A673 (cell line): ENCODE results near the gene DSCAML1. TPM values are rescaled to one million over a fixed set of nuclear protein-coding genes. Genes with fewer than 3 reads are reported as not detected.

Experiments
- BruUV-seq: library from RNA; stranded (reverse); fragments of 400-500 nt; replicated peaks from 2 replicates; lab custom pipeline; 2021; lab: Mats Ljungman, UMichigan
- CTCF ChIA-PET: fragments of 300-600 bp; sonication (Branson Sonifier 250); formaldehyde crosslinking; loops from one replicate; lab custom pipeline; 2022; ENCODE audit warnings: antibody characterized with exemption; lab: Charles Lee
- POLR2A ChIA-PET: fragments of 300-600 bp; sonication (Branson Sonifier 250); formaldehyde crosslinking; loops from one replicate; lab custom pipeline; 2022; ENCODE audit warnings: antibody characterized with exemption; ENCODE audit not compliant: low non-redundant PET; lab: Charles Lee
- DNase-seq: peaks from one replicate; pipeline ENCODE4 v3.0.0-alpha.2; 2015; ENCODE audit warnings: low spot score
- H3K27ac ChIP-seq: fragments of 200-600 bp; sonication (generic); 2 replicates; pipeline ENCODE4 v1.5.1; 2016; ENCODE audit warnings: mixed run types, low read depth, mild to moderate bottlenecking, mixed read lengths, antibody characterized with exemption, low read length; ENCODE audit not compliant: poor library complexity, severe bottlenecking
- H3K27me3 ChIP-seq: fragments of 200-600 bp; sonication (generic); replicated peaks from 2 replicates; pipeline ENCODE4 v1.6.1; 2017; ENCODE audit warnings: mixed run types, low read depth, mild to moderate bottlenecking, mixed read lengths, antibody characterized with exemption, low read length; ENCODE audit not compliant: insufficient read depth, poor library complexity
- H3K36me3 ChIP-seq: fragments of 200-600 bp; sonication (generic); 2 replicates; pipeline ENCODE4 v1.6.1; 2016; ENCODE audit warnings: mixed run types, mild to moderate bottlenecking, mixed read lengths, antibody characterized with exemption, low read length; ENCODE audit not compliant: insufficient read depth, poor library complexity, severe bottlenecking
- H3K4me1 ChIP-seq: fragments of 200-600 bp; sonication (generic); 2 replicates; pipeline ENCODE4 v1.6.1; 2017; ENCODE audit warnings: mixed run types, mild to moderate bottlenecking, mixed read lengths, antibody characterized with exemption, low read length; ENCODE audit not compliant: insufficient read depth, poor library complexity, severe bottlenecking
- H3K4me3 ChIP-seq: fragments of 200-600 bp; sonication (generic); 2 replicates; pipeline ENCODE4 v1.5.1; 2016; ENCODE audit warnings: low read depth, mixed run types, mild to moderate bottlenecking, mixed read lengths, low read length; ENCODE audit not compliant: poor library complexity, severe bottlenecking
- H3K9me3 ChIP-seq: fragments of 200-600 bp; sonication (generic); 2 replicates; pipeline ENCODE4 v1.6.1; 2016; ENCODE audit warnings: mixed run types, low read depth, mild to moderate bottlenecking, mixed read lengths, antibody characterized with exemption, low read length; ENCODE audit not compliant: poor library complexity, severe bottlenecking
- CTCF ChIP-seq: fragments of 300-800, 200-600 bp; sonication (generic); conservative IDR thresholded peaks from 2 replicates; pipeline ENCODE4 v1.5.1; 2017; ENCODE audit warnings: low read depth, mild to moderate bottlenecking, antibody characterized with exemption, low read length, moderate library complexity, mixed read lengths
- EZH2 ChIP-seq: fragments of 200-600 bp; sonication (generic); IDR thresholded peaks from 2 replicates; pipeline ENCODE4 v1.6.1; 2017; ENCODE audit warnings: borderline replicate concordance, low read depth, mild to moderate bottlenecking, mixed read lengths, antibody characterized with exemption, low read length; ENCODE audit not compliant: poor library complexity, severe bottlenecking
- intact Hi-C: fragments of 100-400 bp; cut with micrococcal nuclease; formaldehyde crosslinking; loops from one replicate; pipeline ENCODE4 v1.10.0; 2022; ENCODE audit not compliant: unreplicated experiment
- total RNA-seq: library from RNA; stranded (reverse); gene quantifications from 2 replicates; pipeline ENCODE4 v1.2.3, GENCODE V29; 2021

The DSCAML1 gene
- total RNA-seq, 1 experiment from 2014 or later: not detected

- Histone ChIP-seq H3K9me3 (no peaks in the 10 kb centered on the region), H3K36me3 (no peaks in the 10 kb centered on the region), H3K4me1 (no peaks in the 10 kb centered on the region), H3K27ac (no peak overlapping the region), H3K4me3 (no peak overlapping the region), H3K27me3 (no peaks in the 10 kb centered on the region)
- TF ChIP-seq CTCF (no peak), EZH2 (no peak)
- BruUV-seq: no TSS peak
- intact Hi-C loops: no loop called here
- ChIA-PET CTCF (no interaction called here), POLR2A (no interaction called here)
- no peak for DNase-seq
Observed at GRCh38 chr11:117418737-117419481, 378.1 kb downstream of the DSCAML1 start.

GRCh38 chr11:117417856-117418255, 379.2 kb downstream of the DSCAML1 start:
- intact Hi-C loops: no loop called here
- CTCF ChIA-PET: no interaction called here
- Histone ChIP-seq H3K9me3 (no peaks in the 10 kb centered on the region), H3K27me3 (no peaks in the 10 kb centered on the region), H3K27ac (no peak overlapping the region), H3K4me1 (no peaks in the 10 kb centered on the region), H3K4me3 (no peak overlapping the region), H3K36me3 (no peaks in the 10 kb centered on the region)
- POLR2A ChIA-PET: no interaction called here
- no TSS peak for BruUV-seq
- DNase-seq: no peak
- TF ChIP-seq CTCF (no peak), EZH2 (no peak)

- DNase-seq: no peak
- no peak for TF ChIP-seq EZH2
- no peak for TF ChIP-seq CTCF
- Histone ChIP-seq H3K4me1 (no peaks in the 10 kb centered on the region), H3K9me3 (no peaks in the 10 kb centered on the region), H3K36me3 (no peaks in the 10 kb centered on the region), H3K27me3 (no peaks in the 10 kb centered on the region), H3K4me3 (no peak overlapping the region), H3K27ac (no peak overlapping the region)
- no TSS peak for BruUV-seq
- intact Hi-C loops: no loop called here
- CTCF ChIA-PET: no interaction called here
- POLR2A ChIA-PET: no interaction called here
Observed at GRCh38 chr11:117417342-117417741, 379.7 kb downstream of the DSCAML1 start.
